Muscle layer of duodenum (tissue), 2 donors: Measurements from ENCODE around the gene PLA2G2E.

ENCODE experiments used
- H3K27ac ChIP-seq: one replicate; pipeline ENCODE4 v1.7.0; 2013; ENCODE audit warnings: mild to moderate bottlenecking, low read length
- H3K27me3 ChIP-seq: one replicate; pipeline ENCODE4 v1.7.0; 2013; ENCODE audit warnings: low read depth, mild to moderate bottlenecking, control low read depth, low read length
- H3K36me3 ChIP-seq, 2 donors: one replicate each; pipeline ENCODE4 v1.7.0; 2013; ENCODE audit warnings: low read length in 2 of 2, control low read depth in 1 of 2, mild to moderate bottlenecking in 1 of 2; ENCODE audit not compliant: insufficient read depth in 2 of 2, control insufficient read depth in 1 of 2
- H3K4me1 ChIP-seq, 2 donors: one replicate each; pipeline ENCODE4 v1.7.0; 2013; ENCODE audit warnings: low read length in 2 of 2, mild to moderate bottlenecking in 2 of 2, control low read depth in 1 of 2, moderate library complexity in 1 of 2; ENCODE audit not compliant: insufficient read depth in 2 of 2, control insufficient read depth in 1 of 2
- H3K4me3 ChIP-seq, 2 donors: one replicate each; pipeline ENCODE4 v1.7.0; 2013; ENCODE audit warnings: low read length in 2 of 2, low read depth in 1 of 2, mild to moderate bottlenecking in 1 of 2
- H3K9me3 ChIP-seq, 2 donors: one replicate each; pipeline ENCODE4 v1.7.0; 2013; ENCODE audit warnings: low read length in 2 of 2, control low read depth in 1 of 2, mild to moderate bottlenecking in 1 of 2; ENCODE audit not compliant: control insufficient read depth in 1 of 2
- donor health status: healthy.

The PLA2G2E gene

GRCh38 chr1:19926296-19927129, 3.1 kb upstream of the PLA2G2E start:
- Histone ChIP-seq H3K27me3 (no peaks in the 10 kb centered on the region), H3K36me3 (no peaks in the 10 kb centered on the region), H3K9me3 (peaks cover 10 to 11% of the 10 kb centered on the region in 2 donors), H3K27ac (no peak overlapping the region), H3K4me1 (no peaks in the 10 kb centered on the region), H3K4me3 (no peak overlapping the region)

DNA sequence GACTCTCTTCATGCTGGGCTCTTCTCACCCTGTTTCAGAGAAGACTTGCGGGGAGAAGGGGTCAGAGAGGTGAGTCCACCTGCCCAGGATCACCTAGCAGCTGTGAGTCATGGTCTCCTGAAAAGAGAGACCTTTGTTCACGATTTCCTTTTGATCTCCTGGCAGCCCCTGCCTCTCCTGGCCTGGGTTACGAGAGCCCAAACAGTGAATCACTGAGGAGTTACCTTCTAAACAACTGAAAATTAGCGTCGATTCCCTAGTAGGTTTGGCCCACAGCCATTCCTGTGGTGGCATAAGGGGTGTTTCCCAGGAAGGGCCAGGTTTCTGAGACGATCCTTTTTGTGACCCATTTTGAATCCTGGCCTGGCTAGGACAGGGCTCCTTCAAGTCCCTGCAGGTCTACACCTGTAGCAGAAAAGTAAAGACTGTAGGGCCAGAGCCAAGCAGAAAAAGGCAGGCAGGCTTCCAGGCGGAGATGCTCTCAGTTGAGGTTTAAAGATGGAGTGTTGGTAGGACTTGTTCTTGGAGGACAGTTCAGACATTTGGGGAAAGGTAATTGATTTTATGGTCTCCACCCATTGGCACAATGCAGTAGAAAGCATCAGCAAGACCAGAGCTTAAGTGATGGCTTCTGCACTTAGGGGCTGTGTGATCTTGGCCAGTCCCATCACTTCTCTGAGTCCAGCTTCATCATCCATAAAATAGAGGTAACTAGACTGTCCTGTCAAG, 2.1 kb upstream of the PLA2G2E start:
- Histone ChIP-seq H3K9me3 (peaks cover under 1% of the 10 kb centered on the region in 2 donors), H3K4me3 (no peak overlapping the region), H3K27me3 (no peaks in the 10 kb centered on the region), H3K27ac (no peak overlapping the region), H3K4me1 (no peaks in the 10 kb centered on the region), H3K36me3 (no peaks in the 10 kb centered on the region)

GRCh38 chr1:19923953-19924346, 533 bp upstream of the PLA2G2E start:
- H3K9me3 ChIP-seq = no peaks in the 10 kb centered on the region
- H3K27me3 ChIP-seq = no peaks in the 10 kb centered on the region
- no peak overlapping the region for H3K27ac ChIP-seq
- H3K36me3 ChIP-seq = no peaks in the 10 kb centered on the region
- H3K4me3 ChIP-seq = no peak overlapping the region
- H3K4me1 ChIP-seq = no peaks in the 10 kb centered on the region

- no peak overlapping the region for H3K4me3 ChIP-seq
- peaks cover 0 to 5% of the 10 kb centered on the region in 2 donors for H3K4me1 ChIP-seq
- H3K9me3 ChIP-seq = no peaks in the 10 kb centered on the region
- H3K27ac ChIP-seq = no peak overlapping the region
- no peaks in the 10 kb centered on the region for H3K27me3 ChIP-seq
- H3K36me3 ChIP-seq = no peaks in the 10 kb centered on the region
Measured at GRCh38 chr1:19922015-19922688, 1.3 kb downstream of the PLA2G2E start.

- H3K27me3 ChIP-seq = no peaks in the 10 kb centered on the region
- H3K4me3 ChIP-seq = no peak overlapping the region
Measured at GRCh38 chr1:19921310-19921709, 2.1 kb downstream of the PLA2G2E start.

DNA sequence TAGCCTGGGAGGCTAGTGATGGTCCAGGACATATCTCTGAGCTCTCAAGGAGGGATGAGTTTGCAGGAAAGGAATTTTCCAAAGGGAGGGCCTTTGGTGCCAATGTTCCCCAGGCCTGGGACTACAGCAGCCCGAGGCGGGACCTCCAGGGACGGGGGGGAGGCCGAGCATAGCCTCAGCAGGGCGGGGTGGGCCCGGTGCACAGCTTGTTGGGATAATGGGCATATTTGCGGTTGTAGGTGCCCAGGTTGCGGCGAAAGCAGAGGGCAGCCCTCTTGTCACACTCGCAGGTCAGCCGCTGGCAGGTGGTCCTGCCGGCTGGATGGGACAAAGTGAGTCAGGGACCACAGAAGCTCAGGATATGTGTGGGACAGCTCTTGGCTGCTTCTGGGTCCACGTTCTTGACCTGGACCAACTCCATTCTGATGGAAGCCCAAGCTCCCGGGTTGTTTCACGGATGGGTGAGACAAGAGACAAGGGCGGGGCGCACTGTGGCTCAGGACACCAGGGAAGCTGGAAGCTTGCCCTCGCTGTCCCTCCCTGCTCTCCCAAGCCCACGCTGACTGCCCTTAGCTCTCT, 3.2 kb downstream of the PLA2G2E start:
- H3K4me3 ChIP-seq = no peak overlapping the region
- no peaks in the 10 kb centered on the region for H3K9me3 ChIP-seq
- peaks cover 0 to 2% of the 10 kb centered on the region in 2 donors for H3K36me3 ChIP-seq
- H3K27me3 ChIP-seq = no peaks in the 10 kb centered on the region
- H3K27ac ChIP-seq = no peak overlapping the region
- peaks cover 0 to 5% of the 10 kb centered on the region in 2 donors for H3K4me1 ChIP-seq

More at GRCh38 chr1:19921310-19921709, 2.1 kb downstream of the PLA2G2E start:
- Histone ChIP-seq H3K36me3 (no peaks in the 10 kb centered on the region), H3K27ac (no peak overlapping the region), H3K4me1 (peaks cover 0 to 5% of the 10 kb centered on the region in 2 donors), H3K9me3 (no peaks in the 10 kb centered on the region)

DNA sequence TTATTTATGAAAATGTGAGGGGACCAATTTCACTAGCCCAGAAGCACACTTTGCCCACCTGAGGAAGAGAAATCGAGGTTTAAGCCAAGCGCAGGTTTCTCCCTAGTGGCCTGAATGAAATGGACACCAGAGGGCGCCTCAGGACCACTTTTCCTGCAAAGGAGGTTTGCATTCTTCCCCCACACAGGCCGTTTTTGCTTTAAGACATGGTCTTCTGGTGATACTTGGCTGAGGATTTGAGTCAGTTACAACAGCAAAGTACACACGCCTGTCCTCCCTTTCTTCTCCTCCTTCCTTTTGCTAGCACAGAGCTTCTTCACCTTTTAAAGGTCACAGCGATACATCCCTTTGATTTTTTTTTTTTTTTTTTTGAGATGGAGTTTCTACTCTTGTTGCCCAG, 5.4 kb downstream of the PLA2G2E start:
- Histone ChIP-seq H3K27ac (no peak overlapping the region), H3K9me3 (no peaks in the 10 kb centered on the region), H3K27me3 (no peaks in the 10 kb centered on the region), H3K4me3 (no peak overlapping the region), H3K4me1 (peaks cover 0 to 5% of the 10 kb centered on the region in 2 donors), H3K36me3 (peaks cover 7 to 20% of the 10 kb centered on the region in 2 donors)

DNA sequence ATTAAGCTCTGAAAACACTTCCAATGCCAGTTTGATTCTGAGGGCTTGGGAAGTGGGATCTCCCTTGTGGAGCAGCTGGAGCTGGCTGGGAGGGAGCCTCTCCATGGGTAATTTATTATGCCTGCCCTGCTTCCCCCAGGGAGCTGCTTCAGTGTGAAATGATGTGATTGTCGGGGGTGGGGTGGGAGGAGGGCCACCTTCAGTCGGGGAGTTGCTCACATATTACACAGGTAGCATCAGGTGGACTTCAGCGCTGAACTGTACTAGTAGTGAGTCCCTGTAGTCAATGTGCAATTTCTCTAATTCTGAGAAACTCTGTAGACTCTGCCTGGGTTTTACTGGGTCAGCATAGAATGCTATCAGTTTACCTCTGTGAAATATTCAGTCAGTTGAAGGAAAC, 12.8 kb downstream of the PLA2G2E start:
- H3K27ac ChIP-seq = no peak overlapping the region
- H3K4me1 ChIP-seq = no peaks in the 10 kb centered on the region
- no peaks in the 10 kb centered on the region for H3K9me3 ChIP-seq
- no peak overlapping the region for H3K4me3 ChIP-seq
- H3K36me3 ChIP-seq = peaks cover 72 to 88% of the 10 kb centered on the region in 2 donors
- H3K27me3 ChIP-seq = no peaks in the 10 kb centered on the region

DNA sequence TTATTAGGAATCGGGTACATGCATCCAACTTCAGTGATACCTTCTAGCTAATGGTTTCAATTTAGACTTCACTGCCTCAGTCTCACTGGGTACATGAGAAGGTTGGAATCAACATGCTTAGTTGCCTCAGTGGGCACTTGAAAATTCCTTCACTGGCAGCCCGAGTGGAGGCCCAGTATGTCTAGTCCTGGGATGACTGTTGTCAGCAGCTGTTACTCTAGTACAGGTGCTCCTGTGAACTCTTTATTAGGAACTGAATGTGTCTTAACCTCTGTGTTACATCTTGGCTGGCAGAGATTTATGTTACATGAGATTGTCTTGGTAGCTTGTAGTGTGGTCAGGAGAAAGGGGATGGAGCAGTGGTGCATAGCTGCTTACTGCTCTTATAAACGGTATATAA, 13.4 kb downstream of the PLA2G2E start:
- Histone ChIP-seq H3K9me3 (no peaks in the 10 kb centered on the region), H3K4me1 (no peaks in the 10 kb centered on the region), H3K4me3 (no peak overlapping the region), H3K27me3 (no peaks in the 10 kb centered on the region), H3K36me3 (peaks cover 74 to 86% of the 10 kb centered on the region in 2 donors), H3K27ac (no peak overlapping the region)

GRCh38 chr1:19909392-19909791, 14.0 kb downstream of the PLA2G2E start:
- Histone ChIP-seq H3K27me3 (no peaks in the 10 kb centered on the region), H3K9me3 (no peaks in the 10 kb centered on the region), H3K27ac (no peak overlapping the region), H3K4me1 (no peaks in the 10 kb centered on the region), H3K4me3 (no peak overlapping the region), H3K36me3 (peaks cover 77 to 86% of the 10 kb centered on the region in 2 donors)

DNA sequence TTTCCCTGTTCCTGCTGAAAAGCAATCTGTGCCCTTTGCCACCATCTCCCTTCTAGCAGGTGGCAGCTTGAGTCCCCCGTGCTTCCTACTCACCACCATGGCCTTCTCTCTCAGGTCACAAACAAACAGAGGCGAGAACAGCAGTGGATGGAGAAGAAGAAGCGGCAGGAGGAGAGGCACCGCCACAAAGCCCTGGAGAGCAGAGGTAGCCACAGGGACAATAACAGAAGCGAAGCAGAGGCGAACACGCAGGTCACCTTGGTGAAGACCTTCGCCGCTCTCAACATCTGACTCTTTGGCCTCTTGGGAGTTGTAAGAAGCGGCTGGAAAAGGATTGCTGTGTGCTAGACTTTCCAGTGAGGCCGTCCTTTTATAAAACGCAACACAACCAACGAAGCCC, 16.0 kb downstream of the PLA2G2E start:
- H3K9me3 ChIP-seq = no peaks in the 10 kb centered on the region
- H3K27ac ChIP-seq = no peak overlapping the region
- no peaks in the 10 kb centered on the region for H3K27me3 ChIP-seq
- H3K36me3 ChIP-seq = peaks cover 76 to 87% of the 10 kb centered on the region in 2 donors
- H3K4me3 ChIP-seq = no peak overlapping the region
- H3K4me1 ChIP-seq = no peaks in the 10 kb centered on the region
